IMR-90 (cell line): Measurements from ENCODE around the gene EGR2. TPM values are rescaled to one million over a fixed set of nuclear protein-coding genes. Genes with fewer than 3 reads are reported as not detected.

Experiments used
- ATAC-seq: fragments of 200-7000 bp; cut with Tn5 transposase; 2 replicates; pipeline ENCODE4 v1.9.1; 2020; ENCODE audit warnings: low read depth, mild to moderate bottlenecking, moderate library complexity
- BruUV-seq: library from RNA; stranded (reverse); fragments of 400-500 nt; replicated peaks from 2 replicates; lab custom pipeline; 2021; lab: Mats Ljungman, UMichigan
- CTCF ChIA-PET: fragments of 300-600 bp; formaldehyde crosslinking; extraction: SDS; loops from one replicate; lab custom pipeline; 2021; ENCODE audit warnings: antibody characterized with exemption; lab: Yijun Ruan, JAX
- POLR2A ChIA-PET: fragments of 300-600 bp; sonication (Branson Sonifier 250); formaldehyde crosslinking; loops from one replicate; lab custom pipeline; 2022; ENCODE audit warnings: antibody characterized with exemption; ENCODE audit not compliant: unreplicated experiment; lab: Charles Lee
- DNase-seq: peaks from one replicate; pipeline ENCODE4 v3.0.0; 2013
- H2AFZ ChIP-seq: replicated peaks from 2 replicates; pipeline ENCODE3; 2013; ENCODE audit warnings: low read length, mild to moderate bottlenecking; ENCODE audit not compliant: poor library complexity
- H2AK5ac ChIP-seq: 2 replicates; pipeline ENCODE4 v1.6.1; 2013; ENCODE audit warnings: low read depth, low read length, inconsistent platforms
- H2AK9ac ChIP-seq: replicated peaks from 2 replicates; pipeline ENCODE3; 2013; ENCODE audit warnings: mild to moderate bottlenecking, low read depth, low read length, moderate library complexity; ENCODE audit not compliant: poor library complexity
- H2BK120ac ChIP-seq: 2 replicates; pipeline ENCODE4 v1.6.1; 2013; ENCODE audit warnings: low read depth, low read length, inconsistent platforms
- H2BK15ac ChIP-seq: 3 replicates; pipeline ENCODE4 v1.6.1; 2013; ENCODE audit warnings: low read depth, low read length, inconsistent platforms
- H2BK20ac ChIP-seq: 2 replicates; pipeline ENCODE4 v1.6.1; 2013; ENCODE audit warnings: low read depth, mild to moderate bottlenecking, inconsistent platforms, low read length, moderate library complexity
- H2BK5ac ChIP-seq: 2 replicates; pipeline ENCODE4 v1.6.1; 2013; ENCODE audit warnings: mild to moderate bottlenecking, low read depth, low read length, inconsistent platforms; ENCODE audit not compliant: poor library complexity, severe bottlenecking
- H3K14ac ChIP-seq: replicated peaks from 2 replicates; pipeline ENCODE4 v1.6.1; 2013; ENCODE audit warnings: low read depth, low read length, inconsistent platforms
- H3K18ac ChIP-seq: 2 replicates; pipeline ENCODE4 v1.6.1; 2013; ENCODE audit warnings: low read depth, low read length, control low read depth
- H3K23ac ChIP-seq: 2 replicates; pipeline ENCODE4 v1.6.1; 2013; ENCODE audit warnings: low read depth, low read length, inconsistent platforms
- H3K27ac ChIP-seq: 2 replicates; pipeline ENCODE4 v1.5.1; 2013; ENCODE audit warnings: mild to moderate bottlenecking, control low read depth, low read length; ENCODE audit not compliant: insufficient read depth
- H3K27me3 ChIP-seq: 2 replicates; pipeline ENCODE4 v1.6.1; 2013; ENCODE audit warnings: low read length; ENCODE audit not compliant: control insufficient read depth, insufficient read depth
- H3K36me3 ChIP-seq: 2 replicates; pipeline ENCODE4 v1.6.1; 2013; ENCODE audit warnings: low read length, mixed read lengths; ENCODE audit not compliant: control insufficient read depth, insufficient read depth
- H3K4ac ChIP-seq: 2 replicates; pipeline ENCODE4 v1.6.1; 2013; ENCODE audit warnings: low read depth, low read length, inconsistent platforms
- H3K4me1 ChIP-seq: 2 replicates; pipeline ENCODE4 v1.6.1; 2013; ENCODE audit warnings: low read length, mixed read lengths; ENCODE audit not compliant: control insufficient read depth, insufficient read depth
- H3K4me2 ChIP-seq: 2 replicates; pipeline ENCODE4 v1.6.1; 2013; ENCODE audit warnings: low read depth, mild to moderate bottlenecking, control low read depth, low read length, moderate library complexity
- H3K4me3 ChIP-seq: 2 replicates; pipeline ENCODE4 v1.5.1; 2013; ENCODE audit warnings: low read depth, mild to moderate bottlenecking, control low read depth, low read length, moderate library complexity; ENCODE audit not compliant: insufficient read depth
- H3K56ac ChIP-seq: 2 replicates; pipeline ENCODE4 v1.6.1; 2013; ENCODE audit warnings: low read length, inconsistent platforms; ENCODE audit not compliant: insufficient read depth; ENCODE audit errors: extremely low read depth
- H3K79me1 ChIP-seq, 2 experiments: 2 replicates each; pipeline ENCODE4 v1.6.1; 2013; ENCODE audit warnings: low read length in 2 of 2, inconsistent platforms in 1 of 2, low read depth in 1 of 2
- H3K9ac ChIP-seq: 2 replicates; pipeline ENCODE4 v1.6.1; 2013; ENCODE audit warnings: low read depth, low read length, control low read depth
- H3K9me1 ChIP-seq: 2 replicates; pipeline ENCODE4 v1.6.1; 2013; ENCODE audit warnings: low read length, inconsistent platforms; ENCODE audit not compliant: insufficient read depth
- H3K9me3 ChIP-seq: 2 replicates; pipeline ENCODE4 v1.6.1; 2013; ENCODE audit warnings: low read length; ENCODE audit not compliant: control insufficient read depth, insufficient read depth
- H4K20me1 ChIP-seq: 2 replicates; pipeline ENCODE4 v1.6.1; 2013; ENCODE audit warnings: low read length, inconsistent platforms; ENCODE audit not compliant: insufficient read depth
- H4K5ac ChIP-seq: 2 replicates; pipeline ENCODE4 v1.6.1; 2013; ENCODE audit warnings: mild to moderate bottlenecking, low read depth, low read length, control low read depth
- H4K8ac ChIP-seq, 2 experiments: 2 replicates each; pipeline ENCODE4 v1.6.1; 2013; ENCODE audit warnings: low read depth in 2 of 2, low read length in 2 of 2, control low read depth in 1 of 2, inconsistent platforms in 1 of 2
- H4K91ac ChIP-seq: 2 replicates; pipeline ENCODE4 v1.6.1; 2013; ENCODE audit warnings: low read depth, low read length, inconsistent platforms; ENCODE audit not compliant: insufficient read depth
- CEBPB ChIP-seq: IDR thresholded peaks from 2 replicates; pipeline ENCODE4 v1.6.1; 2012; ENCODE audit warnings: low read depth, low read length, improper control_type of control experiment
- MAFK ChIP-seq: IDR thresholded peaks from 2 replicates; pipeline ENCODE4 v1.6.1; 2012; ENCODE audit warnings: low read depth, low read length, improper control_type of control experiment
- NFE2L2 ChIP-seq: fragments of 150-350 bp; IDR thresholded peaks from 2 replicates; pipeline ENCODE4 v1.6.1; 2016; ENCODE audit warnings: low read depth, mild to moderate bottlenecking, low read length
- POLR2A ChIP-seq: IDR thresholded peaks from 2 replicates; pipeline ENCODE4 v1.6.1; 2012; ENCODE audit warnings: mild to moderate bottlenecking, low read depth, low read length
- RAD21 ChIP-seq: IDR thresholded peaks from 2 replicates; pipeline ENCODE4 v1.6.1; 2012; ENCODE audit warnings: low read length, improper control_type of control experiment
- SMC3 ChIP-seq: fragments of 150-350 bp; IDR thresholded peaks from 2 replicates; pipeline ENCODE4 v1.6.1; 2016; ENCODE audit warnings: low read depth, mild to moderate bottlenecking, antibody characterized with exemption, low read length, moderate library complexity
- WGBS, 2 experiments: methylation state at CpG; one replicate each; pipeline versions ENCODE4 v1.1.5 to v1.1.7; 2013; ENCODE audit warnings: missing lambda C conversion rate in 2 of 2; ENCODE audit not compliant: insufficient read length in 1 of 2; ENCODE audit errors: extremely low coverage in 2 of 2; 5-methylcytosine and 5-hydroxymethylcytosine counted together
- dilution Hi-C: fragments of 300-500 bp; cut with HindIII; formaldehyde crosslinking; loops from one replicate; pipeline ENCODE4 v1.14.3; 2018; ENCODE audit warnings: low sequenced_read_pairs; ENCODE audit not compliant: unreplicated experiment
- in situ Hi-C: fragments of 300-500 bp; cut with MboI; formaldehyde crosslinking; loops from 3 replicates; pipeline ENCODE4 v1.14.3; 2019; ENCODE audit warnings: low sequenced_read_pairs, inconsistent platforms, mixed read lengths
- intact Hi-C: fragments of 100-400 bp; cut with micrococcal nuclease; formaldehyde crosslinking; loops from 2 replicates; pipeline ENCODE4 v1.10.0; 2022
- polyA plus RNA-seq, 3 experiments: library from polyadenylated mRNA; depleted of rRNA; stranded (reverse); fragments of >200 nt; gene quantifications; 2 replicates each; pipeline ENCODE4 v1.2.3, GENCODE V29; 2012; ENCODE audit warnings: low replicate concordance in 1 of 3
- total RNA-seq: library from RNA; depleted of rRNA; stranded (reverse); fragments of >200 nt; gene quantifications from 2 replicates; pipeline ENCODE4 v1.2.3, GENCODE V29; 2012
- TF ChIP-seq, protein P1 (sequence below): fragments of 150-350 bp; IDR thresholded peaks from 2 replicates; pipeline ENCODE4 v1.6.1; 2017; ENCODE audit warnings: mild to moderate bottlenecking, antibody characterized with exemption, low read length, low read depth
- TF ChIP-seq, protein P2 (sequence below): conservative IDR thresholded peaks from 2 replicates; pipeline ENCODE4 v1.5.1; 2012; ENCODE audit warnings: mild to moderate bottlenecking, low read depth, low read length, improper control_type of control experiment

EGR2 gene
- total and polyA plus RNA-seq, 2 of the 4 experiments (the other 2 are of a cell fraction) = 0.36 to 1.2 TPM

GRCh38 chr10:62794306-62794705 is 21.9 kb downstream of the EGR2 start:
- Histone ChIP-seq H3K56ac (no peak overlapping the region), H4K8ac (no peak overlapping the region), H3K36me3 (no peaks in the 10 kb centered on the region), H3K23ac (no peak overlapping the region), H2AK5ac (no peak overlapping the region), H2BK15ac (no peak overlapping the region), H2AK9ac (no peak overlapping the region), H2BK20ac (no peak overlapping the region), H3K9ac (no peak overlapping the region), H3K4me3 (no peak overlapping the region), H3K27me3 (peaks cover 19% of the 10 kb centered on the region), H2BK5ac (no peak overlapping the region), H4K20me1 (no peaks in the 10 kb centered on the region), H3K9me1 (no peaks in the 10 kb centered on the region), H4K91ac (no peak overlapping the region), H3K4me2 (no peak overlapping the region), H3K14ac (no peak overlapping the region), H2AFZ (no peak overlapping the region), H3K4ac (no peak overlapping the region), H3K27ac (no peak overlapping the region), H3K9me3 (no peaks in the 10 kb centered on the region), H2BK120ac (no peak overlapping the region), H3K18ac (no peak overlapping the region), H4K5ac (no peak overlapping the region), H3K79me1 (no peaks in the 10 kb centered on the region), H3K4me1 (no peaks in the 10 kb centered on the region)
- DNase-seq = no peak
- intact Hi-C loops (no loop called here), in situ Hi-C loops (no loop called here), dilution Hi-C loops (no loop called here)
- ChIA-PET POLR2A (interaction anchor here (0.6 kb wide), 1 partner anchor 93 kb away, joined by 3 read pairs; no protein-coding TSS in a partner anchor), CTCF (no interaction called here)
- no CpG with 5 or more reads among the region's 1 CpG for WGBS, 2 experiments
- TF ChIP-seq SMC3 (no peak), CEBPB (no peak), POLR2A (no peak), MAFK (no peak), NFE2L2 (no peak), RAD21 (no peak)
- TF ChIP-seq, protein P1, sequence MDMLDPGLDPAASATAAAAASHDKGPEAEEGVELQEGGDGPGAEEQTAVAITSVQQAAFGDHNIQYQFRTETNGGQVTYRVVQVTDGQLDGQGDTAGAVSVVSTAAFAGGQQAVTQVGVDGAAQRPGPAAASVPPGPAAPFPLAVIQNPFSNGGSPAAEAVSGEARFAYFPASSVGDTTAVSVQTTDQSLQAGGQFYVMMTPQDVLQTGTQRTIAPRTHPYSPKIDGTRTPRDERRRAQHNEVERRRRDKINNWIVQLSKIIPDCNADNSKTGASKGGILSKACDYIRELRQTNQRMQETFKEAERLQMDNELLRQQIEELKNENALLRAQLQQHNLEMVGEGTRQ = no peak
- TF ChIP-seq, protein P2, sequence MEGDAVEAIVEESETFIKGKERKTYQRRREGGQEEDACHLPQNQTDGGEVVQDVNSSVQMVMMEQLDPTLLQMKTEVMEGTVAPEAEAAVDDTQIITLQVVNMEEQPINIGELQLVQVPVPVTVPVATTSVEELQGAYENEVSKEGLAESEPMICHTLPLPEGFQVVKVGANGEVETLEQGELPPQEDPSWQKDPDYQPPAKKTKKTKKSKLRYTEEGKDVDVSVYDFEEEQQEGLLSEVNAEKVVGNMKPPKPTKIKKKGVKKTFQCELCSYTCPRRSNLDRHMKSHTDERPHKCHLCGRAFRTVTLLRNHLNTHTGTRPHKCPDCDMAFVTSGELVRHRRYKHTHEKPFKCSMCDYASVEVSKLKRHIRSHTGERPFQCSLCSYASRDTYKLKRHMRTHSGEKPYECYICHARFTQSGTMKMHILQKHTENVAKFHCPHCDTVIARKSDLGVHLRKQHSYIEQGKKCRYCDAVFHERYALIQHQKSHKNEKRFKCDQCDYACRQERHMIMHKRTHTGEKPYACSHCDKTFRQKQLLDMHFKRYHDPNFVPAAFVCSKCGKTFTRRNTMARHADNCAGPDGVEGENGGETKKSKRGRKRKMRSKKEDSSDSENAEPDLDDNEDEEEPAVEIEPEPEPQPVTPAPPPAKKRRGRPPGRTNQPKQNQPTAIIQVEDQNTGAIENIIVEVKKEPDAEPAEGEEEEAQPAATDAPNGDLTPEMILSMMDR = no peak
- no peak for ATAC-seq
- BruUV-seq = no TSS peak
